WTC11 (cell line): ENCODE data around the gene NAA16.

Experiments used
- JUN ChIP-seq: sonication (generic); formaldehyde crosslinking; IDR thresholded peaks from 2 replicates; pipeline ENCODE4 v1.8.0; 2023; ENCODE audit warnings: mild to moderate bottlenecking, missing genetic modification reagents
- KAT7 ChIP-seq: sonication (generic); formaldehyde crosslinking; IDR thresholded peaks from 2 replicates; pipeline ENCODE4 v1.8.1; 2023; ENCODE audit warnings: missing genetic modification reagents, mild to moderate bottlenecking, borderline replicate concordance
- MYBL2 ChIP-seq: sonication (generic); formaldehyde crosslinking; IDR thresholded peaks from 2 replicates; pipeline ENCODE4 v1.8.1; 2023; ENCODE audit warnings: mild to moderate bottlenecking, moderate library complexity, missing genetic modification reagents
- NFYB ChIP-seq: sonication (generic); formaldehyde crosslinking; conservative IDR thresholded peaks from 2 replicates; pipeline ENCODE4 v1.8.0; 2022; ENCODE audit warnings: low read depth, missing genetic modification reagents
- NR2C2 ChIP-seq: sonication (generic); formaldehyde crosslinking; IDR thresholded peaks from 2 replicates; pipeline ENCODE4 v1.8.0; 2022; ENCODE audit warnings: mild to moderate bottlenecking, missing genetic modification reagents
- TF ChIP-seq, protein P1 (sequence below): fragments of 200-600 bp; IDR thresholded peaks from 2 replicates; pipeline ENCODE4 v1.8.0; 2022; ENCODE audit warnings: antibody characterized with exemption
- TF ChIP-seq, protein P2 (sequence below): fragments of 250-450 bp; sonication (Bioruptor Pico); IDR thresholded peaks from 2 replicates; pipeline ENCODE4 v1.9.0; 2021; ENCODE audit warnings: mild to moderate bottlenecking
- TF ChIP-seq, protein P3 (sequence below): sonication (generic); formaldehyde crosslinking; conservative IDR thresholded peaks from 2 replicates; pipeline ENCODE4 v1.8.1; 2022; ENCODE audit warnings: mild to moderate bottlenecking, missing genetic modification reagents
- TF ChIP-seq, protein P4 (sequence below): sonication (generic); formaldehyde crosslinking; IDR thresholded peaks from 2 replicates; pipeline ENCODE4 v1.8.0; 2022; ENCODE audit warnings: mild to moderate bottlenecking, missing genetic modification reagents
- TF ChIP-seq, protein P5 (sequence below): sonication (generic); formaldehyde crosslinking; IDR thresholded peaks from 2 replicates; pipeline ENCODE4 v1.8.0; 2022; ENCODE audit warnings: mild to moderate bottlenecking, missing genetic modification reagents
- TF ChIP-seq, protein P6 (sequence below): sonication (generic); formaldehyde crosslinking; IDR thresholded peaks from 2 replicates; pipeline ENCODE4 v1.8.0; 2022; ENCODE audit warnings: missing genetic modification reagents
- TF ChIP-seq, protein P7 (sequence below): sonication (generic); formaldehyde crosslinking; IDR thresholded peaks from 2 replicates; pipeline ENCODE4 v1.8.1; 2023; ENCODE audit warnings: mild to moderate bottlenecking, moderate library complexity, missing genetic modification reagents
- TF ChIP-seq, protein P8 (sequence below): sonication (generic); formaldehyde crosslinking; IDR thresholded peaks from 2 replicates; pipeline ENCODE4 v1.8.1; 2022; ENCODE audit warnings: missing genetic modification reagents, borderline replicate concordance

DNA sequence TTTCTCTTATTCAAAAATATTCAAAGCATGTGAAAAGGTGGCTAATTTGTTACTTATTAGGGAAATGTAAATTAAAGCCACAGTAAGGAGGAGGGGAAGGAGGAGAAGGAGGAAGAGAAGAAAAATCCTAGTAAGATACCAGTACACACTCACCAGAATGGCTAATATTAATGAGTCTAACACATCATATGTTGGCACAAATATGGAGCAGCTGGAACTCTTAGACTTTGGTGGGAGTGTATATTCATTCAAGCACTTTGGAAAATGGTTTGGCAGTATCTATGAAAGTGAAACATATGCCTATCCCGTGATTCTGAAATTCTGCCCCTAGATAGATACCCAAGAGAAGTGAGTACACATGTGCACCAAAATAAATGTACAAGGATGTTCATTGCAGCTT lies 108.1 kb downstream of the NAA16 start:
- TF ChIP-seq, protein P1, sequence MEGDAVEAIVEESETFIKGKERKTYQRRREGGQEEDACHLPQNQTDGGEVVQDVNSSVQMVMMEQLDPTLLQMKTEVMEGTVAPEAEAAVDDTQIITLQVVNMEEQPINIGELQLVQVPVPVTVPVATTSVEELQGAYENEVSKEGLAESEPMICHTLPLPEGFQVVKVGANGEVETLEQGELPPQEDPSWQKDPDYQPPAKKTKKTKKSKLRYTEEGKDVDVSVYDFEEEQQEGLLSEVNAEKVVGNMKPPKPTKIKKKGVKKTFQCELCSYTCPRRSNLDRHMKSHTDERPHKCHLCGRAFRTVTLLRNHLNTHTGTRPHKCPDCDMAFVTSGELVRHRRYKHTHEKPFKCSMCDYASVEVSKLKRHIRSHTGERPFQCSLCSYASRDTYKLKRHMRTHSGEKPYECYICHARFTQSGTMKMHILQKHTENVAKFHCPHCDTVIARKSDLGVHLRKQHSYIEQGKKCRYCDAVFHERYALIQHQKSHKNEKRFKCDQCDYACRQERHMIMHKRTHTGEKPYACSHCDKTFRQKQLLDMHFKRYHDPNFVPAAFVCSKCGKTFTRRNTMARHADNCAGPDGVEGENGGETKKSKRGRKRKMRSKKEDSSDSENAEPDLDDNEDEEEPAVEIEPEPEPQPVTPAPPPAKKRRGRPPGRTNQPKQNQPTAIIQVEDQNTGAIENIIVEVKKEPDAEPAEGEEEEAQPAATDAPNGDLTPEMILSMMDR, result no peak
- TF ChIP-seq, protein P2, sequence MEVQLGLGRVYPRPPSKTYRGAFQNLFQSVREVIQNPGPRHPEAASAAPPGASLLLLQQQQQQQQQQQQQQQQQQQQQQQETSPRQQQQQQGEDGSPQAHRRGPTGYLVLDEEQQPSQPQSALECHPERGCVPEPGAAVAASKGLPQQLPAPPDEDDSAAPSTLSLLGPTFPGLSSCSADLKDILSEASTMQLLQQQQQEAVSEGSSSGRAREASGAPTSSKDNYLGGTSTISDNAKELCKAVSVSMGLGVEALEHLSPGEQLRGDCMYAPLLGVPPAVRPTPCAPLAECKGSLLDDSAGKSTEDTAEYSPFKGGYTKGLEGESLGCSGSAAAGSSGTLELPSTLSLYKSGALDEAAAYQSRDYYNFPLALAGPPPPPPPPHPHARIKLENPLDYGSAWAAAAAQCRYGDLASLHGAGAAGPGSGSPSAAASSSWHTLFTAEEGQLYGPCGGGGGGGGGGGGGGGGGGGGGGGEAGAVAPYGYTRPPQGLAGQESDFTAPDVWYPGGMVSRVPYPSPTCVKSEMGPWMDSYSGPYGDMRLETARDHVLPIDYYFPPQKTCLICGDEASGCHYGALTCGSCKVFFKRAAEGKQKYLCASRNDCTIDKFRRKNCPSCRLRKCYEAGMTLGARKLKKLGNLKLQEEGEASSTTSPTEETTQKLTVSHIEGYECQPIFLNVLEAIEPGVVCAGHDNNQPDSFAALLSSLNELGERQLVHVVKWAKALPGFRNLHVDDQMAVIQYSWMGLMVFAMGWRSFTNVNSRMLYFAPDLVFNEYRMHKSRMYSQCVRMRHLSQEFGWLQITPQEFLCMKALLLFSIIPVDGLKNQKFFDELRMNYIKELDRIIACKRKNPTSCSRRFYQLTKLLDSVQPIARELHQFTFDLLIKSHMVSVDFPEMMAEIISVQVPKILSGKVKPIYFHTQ (CRISPR knock-in tag), result no peak
- TF ChIP-seq, protein P3, sequence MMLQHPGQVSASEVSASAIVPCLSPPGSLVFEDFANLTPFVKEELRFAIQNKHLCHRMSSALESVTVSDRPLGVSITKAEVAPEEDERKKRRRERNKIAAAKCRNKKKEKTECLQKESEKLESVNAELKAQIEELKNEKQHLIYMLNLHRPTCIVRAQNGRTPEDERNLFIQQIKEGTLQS (CRISPR knock-in tag), result no peak
- TF ChIP-seq JUN (CRISPR knock-in tag) (no peak), NFYB (CRISPR knock-in tag) (no peak), NR2C2 (CRISPR knock-in tag) (no peak), MYBL2 (no peak), KAT7 (CRISPR knock-in tag) (no peak)
- TF ChIP-seq, protein P4, sequence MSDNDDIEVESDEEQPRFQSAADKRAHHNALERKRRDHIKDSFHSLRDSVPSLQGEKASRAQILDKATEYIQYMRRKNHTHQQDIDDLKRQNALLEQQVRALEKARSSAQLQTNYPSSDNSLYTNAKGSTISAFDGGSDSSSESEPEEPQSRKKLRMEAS (CRISPR knock-in tag), result no peak
- TF ChIP-seq, protein P5, sequence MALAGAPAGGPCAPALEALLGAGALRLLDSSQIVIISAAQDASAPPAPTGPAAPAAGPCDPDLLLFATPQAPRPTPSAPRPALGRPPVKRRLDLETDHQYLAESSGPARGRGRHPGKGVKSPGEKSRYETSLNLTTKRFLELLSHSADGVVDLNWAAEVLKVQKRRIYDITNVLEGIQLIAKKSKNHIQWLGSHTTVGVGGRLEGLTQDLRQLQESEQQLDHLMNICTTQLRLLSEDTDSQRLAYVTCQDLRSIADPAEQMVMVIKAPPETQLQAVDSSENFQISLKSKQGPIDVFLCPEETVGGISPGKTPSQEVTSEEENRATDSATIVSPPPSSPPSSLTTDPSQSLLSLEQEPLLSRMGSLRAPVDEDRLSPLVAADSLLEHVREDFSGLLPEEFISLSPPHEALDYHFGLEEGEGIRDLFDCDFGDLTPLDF (CRISPR knock-in tag), result no peak
- TF ChIP-seq, protein P6, sequence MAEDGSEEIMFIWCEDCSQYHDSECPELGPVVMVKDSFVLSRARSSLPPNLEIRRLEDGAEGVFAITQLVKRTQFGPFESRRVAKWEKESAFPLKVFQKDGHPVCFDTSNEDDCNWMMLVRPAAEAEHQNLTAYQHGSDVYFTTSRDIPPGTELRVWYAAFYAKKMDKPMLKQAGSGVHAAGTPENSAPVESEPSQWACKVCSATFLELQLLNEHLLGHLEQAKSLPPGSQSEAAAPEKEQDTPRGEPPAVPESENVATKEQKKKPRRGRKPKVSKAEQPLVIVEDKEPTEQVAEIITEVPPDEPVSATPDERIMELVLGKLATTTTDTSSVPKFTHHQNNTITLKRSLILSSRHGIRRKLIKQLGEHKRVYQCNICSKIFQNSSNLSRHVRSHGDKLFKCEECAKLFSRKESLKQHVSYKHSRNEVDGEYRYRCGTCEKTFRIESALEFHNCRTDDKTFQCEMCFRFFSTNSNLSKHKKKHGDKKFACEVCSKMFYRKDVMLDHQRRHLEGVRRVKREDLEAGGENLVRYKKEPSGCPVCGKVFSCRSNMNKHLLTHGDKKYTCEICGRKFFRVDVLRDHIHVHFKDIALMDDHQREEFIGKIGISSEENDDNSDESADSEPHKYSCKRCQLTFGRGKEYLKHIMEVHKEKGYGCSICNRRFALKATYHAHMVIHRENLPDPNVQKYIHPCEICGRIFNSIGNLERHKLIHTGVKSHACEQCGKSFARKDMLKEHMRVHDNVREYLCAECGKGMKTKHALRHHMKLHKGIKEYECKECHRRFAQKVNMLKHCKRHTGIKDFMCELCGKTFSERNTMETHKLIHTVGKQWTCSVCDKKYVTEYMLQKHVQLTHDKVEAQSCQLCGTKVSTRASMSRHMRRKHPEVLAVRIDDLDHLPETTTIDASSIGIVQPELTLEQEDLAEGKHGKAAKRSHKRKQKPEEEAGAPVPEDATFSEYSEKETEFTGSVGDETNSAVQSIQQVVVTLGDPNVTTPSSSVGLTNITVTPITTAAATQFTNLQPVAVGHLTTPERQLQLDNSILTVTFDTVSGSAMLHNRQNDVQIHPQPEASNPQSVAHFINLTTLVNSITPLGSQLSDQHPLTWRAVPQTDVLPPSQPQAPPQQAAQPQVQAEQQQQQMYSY (CRISPR knock-in tag), result no peak
- TF ChIP-seq, protein P7, sequence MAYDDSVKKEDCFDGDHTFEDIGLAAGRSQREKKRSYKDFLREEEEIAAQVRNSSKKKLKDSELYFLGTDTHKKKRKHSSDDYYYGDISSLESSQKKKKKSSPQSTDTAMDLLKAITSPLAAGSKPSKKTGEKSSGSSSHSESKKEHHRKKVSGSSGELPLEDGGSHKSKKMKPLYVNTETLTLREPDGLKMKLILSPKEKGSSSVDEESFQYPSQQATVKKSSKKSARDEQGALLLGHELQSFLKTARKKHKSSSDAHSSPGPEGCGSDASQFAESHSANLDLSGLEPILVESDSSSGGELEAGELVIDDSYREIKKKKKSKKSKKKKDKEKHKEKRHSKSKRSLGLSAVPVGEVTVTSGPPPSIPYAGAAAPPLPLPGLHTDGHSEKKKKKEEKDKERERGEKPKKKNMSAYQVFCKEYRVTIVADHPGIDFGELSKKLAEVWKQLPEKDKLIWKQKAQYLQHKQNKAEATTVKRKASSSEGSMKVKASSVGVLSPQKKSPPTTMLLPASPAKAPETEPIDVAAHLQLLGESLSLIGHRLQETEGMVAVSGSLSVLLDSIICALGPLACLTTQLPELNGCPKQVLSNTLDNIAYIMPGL, result no peak
- TF ChIP-seq, protein P8, sequence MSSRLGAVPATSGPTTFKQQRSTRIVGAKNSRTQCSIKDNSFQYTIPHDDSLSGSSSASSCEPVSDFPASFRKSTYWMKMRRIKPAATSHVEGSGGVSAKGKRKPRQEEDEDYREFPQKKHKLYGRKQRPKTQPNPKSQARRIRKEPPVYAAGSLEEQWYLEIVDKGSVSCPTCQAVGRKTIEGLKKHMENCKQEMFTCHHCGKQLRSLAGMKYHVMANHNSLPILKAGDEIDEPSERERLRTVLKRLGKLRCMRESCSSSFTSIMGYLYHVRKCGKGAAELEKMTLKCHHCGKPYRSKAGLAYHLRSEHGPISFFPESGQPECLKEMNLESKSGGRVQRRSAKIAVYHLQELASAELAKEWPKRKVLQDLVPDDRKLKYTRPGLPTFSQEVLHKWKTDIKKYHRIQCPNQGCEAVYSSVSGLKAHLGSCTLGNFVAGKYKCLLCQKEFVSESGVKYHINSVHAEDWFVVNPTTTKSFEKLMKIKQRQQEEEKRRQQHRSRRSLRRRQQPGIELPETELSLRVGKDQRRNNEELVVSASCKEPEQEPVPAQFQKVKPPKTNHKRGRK (CRISPR knock-in tag), result no peak
